Peyer's patch (tissue), 4 donors: ENCODE results near the gene ENTPD8. TPM values are rescaled to one million over a fixed set of nuclear protein-coding genes. Genes with fewer than 3 reads are reported as not detected.

Source experiments
- DNase-seq, 3 donors: peaks; one replicate each; pipeline ENCODE4 v3.0.0-alpha.2; 2017 to 2019
- H3K27ac ChIP-seq, 4 donors: fragments of 200-600 bp; sonication (generic); one replicate each; pipeline ENCODE4 v1.5.1; 2016 to 2019
- H3K27me3 ChIP-seq, 2 donors: fragments of 200-600 bp; sonication (generic); one replicate each; pipeline ENCODE4 v1.5.1; 2019
- H3K36me3 ChIP-seq, 3 donors: fragments of 200-600 bp; sonication (generic); one replicate each; pipeline ENCODE4 v1.5.1; 2016 to 2019
- H3K4me1 ChIP-seq, 4 donors: fragments of 200-600 bp; sonication (generic); one replicate each; pipeline ENCODE4 v1.5.1; 2016 to 2019
- H3K4me3 ChIP-seq, 4 donors: fragments of 200-600 bp; sonication (generic); 1 replicate in 3 of 4; 2 replicates in 1 of 4; pipeline ENCODE4 v1.5.1; 2016 to 2019; ENCODE audit warnings: mild to moderate bottlenecking in 1 of 4
- H3K9me3 ChIP-seq, 4 donors: fragments of 200-600 bp; sonication (generic); one replicate each; pipeline ENCODE4 v1.5.1; 2016 to 2019; ENCODE audit warnings: mild to moderate bottlenecking in 1 of 4
- POLR2A ChIP-seq, 2 donors: fragments of 450-650 bp; IDR thresholded peaks; one replicate each; pipeline ENCODE4 v1.5.1; 2017; ENCODE audit warnings: antibody characterized with exemption in 2 of 2, mild to moderate bottlenecking in 2 of 2, moderate library complexity in 2 of 2
- total RNA-seq, 4 donors: library from RNA; depleted of rRNA; stranded (reverse); fragments of >200 nt; gene quantifications; one replicate each; pipeline ENCODE4 v1.1.0, GENCODE V29; 2016
- TF ChIP-seq, protein P1 (sequence below), 6 experiments: fragments of 450-650 bp in 4 of 6; fragments of 200-600 bp in 2 of 6; sonication (generic) in 1 of 6; IDR thresholded peaks; one replicate each; pipeline ENCODE4 v1.5.1; 2017 to 2019; ENCODE audit warnings: antibody characterized with exemption in 6 of 6, mild to moderate bottlenecking in 3 of 6, moderate library complexity in 1 of 6

Gene ENTPD8
- total RNA-seq, 4 donors from 2014 or later = 26.4 to 143 (median 104) TPM

DNA sequence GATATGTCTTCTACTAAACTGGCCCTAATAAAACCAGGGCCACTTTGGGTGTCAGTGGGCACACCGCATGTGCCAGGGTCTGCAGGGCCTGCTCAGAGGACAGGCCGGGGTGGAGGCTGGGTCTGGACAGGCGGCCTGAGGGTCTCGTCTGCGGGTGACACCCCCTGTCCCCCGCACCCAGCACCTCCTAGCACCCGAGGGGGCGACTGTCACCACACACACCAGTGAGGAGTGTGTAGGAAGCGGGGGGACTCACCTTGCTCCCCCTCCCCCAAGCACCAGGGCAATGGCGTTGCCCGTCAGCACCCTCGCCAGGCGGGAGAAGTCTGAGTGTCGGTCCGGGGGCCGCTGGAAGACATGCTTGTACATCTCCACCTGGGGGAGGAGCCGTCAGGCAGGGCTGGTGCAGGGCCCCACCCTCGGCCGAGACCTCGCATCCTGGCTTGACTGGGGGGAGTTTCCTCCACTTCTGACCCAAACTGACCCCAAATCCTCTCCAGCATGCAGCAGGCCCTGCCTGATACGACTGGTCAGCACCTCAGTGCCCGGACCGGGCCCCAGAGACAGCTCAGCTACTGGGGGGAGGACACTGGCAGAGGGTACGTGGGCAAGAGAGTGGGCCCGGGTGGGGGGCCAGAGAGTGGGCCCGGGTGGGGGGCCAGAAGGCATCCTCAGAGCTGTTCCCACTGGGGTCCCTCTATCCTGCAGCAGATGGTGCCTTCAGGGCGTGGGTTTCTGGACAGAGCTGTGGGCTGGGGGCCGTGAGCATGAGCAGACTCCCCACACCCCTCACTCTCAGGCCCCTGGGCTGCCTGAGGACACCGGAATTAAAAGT is 36.8 kb upstream of the ENTPD8 start:
- Histone ChIP-seq H3K27me3 (no peaks in the 10 kb centered on the region), H3K4me3 (no peak overlapping the region), H3K36me3 (no peaks in the 10 kb centered on the region), H3K27ac (no peak overlapping the region), H3K9me3 (peaks cover 0 to 13% (median 5%) of the 10 kb centered on the region in 4 donors), H3K4me1 (no peaks in the 10 kb centered on the region)
- DNase-seq = no peak
- TF ChIP-seq POLR2A (IDR thresholded peaks at IDR 0.05) = no peak
- TF ChIP-seq, protein P1, sequence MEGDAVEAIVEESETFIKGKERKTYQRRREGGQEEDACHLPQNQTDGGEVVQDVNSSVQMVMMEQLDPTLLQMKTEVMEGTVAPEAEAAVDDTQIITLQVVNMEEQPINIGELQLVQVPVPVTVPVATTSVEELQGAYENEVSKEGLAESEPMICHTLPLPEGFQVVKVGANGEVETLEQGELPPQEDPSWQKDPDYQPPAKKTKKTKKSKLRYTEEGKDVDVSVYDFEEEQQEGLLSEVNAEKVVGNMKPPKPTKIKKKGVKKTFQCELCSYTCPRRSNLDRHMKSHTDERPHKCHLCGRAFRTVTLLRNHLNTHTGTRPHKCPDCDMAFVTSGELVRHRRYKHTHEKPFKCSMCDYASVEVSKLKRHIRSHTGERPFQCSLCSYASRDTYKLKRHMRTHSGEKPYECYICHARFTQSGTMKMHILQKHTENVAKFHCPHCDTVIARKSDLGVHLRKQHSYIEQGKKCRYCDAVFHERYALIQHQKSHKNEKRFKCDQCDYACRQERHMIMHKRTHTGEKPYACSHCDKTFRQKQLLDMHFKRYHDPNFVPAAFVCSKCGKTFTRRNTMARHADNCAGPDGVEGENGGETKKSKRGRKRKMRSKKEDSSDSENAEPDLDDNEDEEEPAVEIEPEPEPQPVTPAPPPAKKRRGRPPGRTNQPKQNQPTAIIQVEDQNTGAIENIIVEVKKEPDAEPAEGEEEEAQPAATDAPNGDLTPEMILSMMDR (IDR thresholded peaks at IDR 0.05) = no peak

DNA sequence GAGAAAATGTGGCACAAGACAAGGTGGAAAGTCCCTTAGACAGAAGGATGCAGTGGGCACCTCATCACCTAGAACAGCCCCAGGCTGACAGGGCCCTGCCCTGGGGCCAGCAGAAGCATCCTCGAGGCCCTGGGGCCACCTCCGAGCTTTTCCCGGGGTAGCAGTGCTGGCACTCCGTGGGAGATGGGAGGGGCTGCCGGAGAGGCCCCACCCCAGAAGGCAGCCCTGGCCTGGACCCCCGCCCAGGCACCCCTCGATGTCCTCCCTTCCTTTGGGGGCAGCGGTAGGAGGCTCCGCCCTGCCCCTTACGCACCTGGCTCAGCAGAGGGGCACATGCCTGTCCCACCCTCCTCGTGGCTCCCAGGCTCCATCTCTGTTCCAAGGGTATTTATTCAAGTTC is 35.7 kb upstream of the ENTPD8 start:
- Histone ChIP-seq H3K4me3 (no peak overlapping the region), H3K27ac (no peak overlapping the region), H3K4me1 (no peaks in the 10 kb centered on the region), H3K36me3 (no peaks in the 10 kb centered on the region), H3K27me3 (no peaks in the 10 kb centered on the region), H3K9me3 (peaks cover 0 to 13% (median 5%) of the 10 kb centered on the region in 4 donors)
- TF ChIP-seq, protein P1 (IDR thresholded peaks at IDR 0.05) = no peak
- no peak for TF ChIP-seq POLR2A (IDR thresholded peaks at IDR 0.05)
- no peak for DNase-seq

DNA sequence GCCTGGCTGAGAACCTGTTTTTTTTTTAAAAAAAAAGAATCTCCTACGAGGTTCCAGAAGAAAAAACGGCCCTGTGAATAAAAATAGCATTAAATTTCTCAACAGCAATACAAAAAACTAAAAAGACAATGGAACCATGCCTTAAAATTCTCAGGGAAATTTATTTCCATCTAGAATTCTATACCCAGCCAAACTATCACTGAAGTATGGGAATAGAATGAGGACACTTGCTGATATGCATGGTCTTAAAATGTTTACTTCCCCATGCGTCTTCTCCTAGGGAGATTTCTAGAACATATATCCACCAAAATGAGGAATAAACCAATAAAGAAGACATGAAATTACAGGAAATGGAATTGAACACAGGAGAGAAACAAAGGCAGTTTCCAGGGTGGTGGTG is 34.5 kb upstream of the ENTPD8 start:
- no peaks in the 10 kb centered on the region for H3K36me3 ChIP-seq
- no peak for DNase-seq

DNA sequence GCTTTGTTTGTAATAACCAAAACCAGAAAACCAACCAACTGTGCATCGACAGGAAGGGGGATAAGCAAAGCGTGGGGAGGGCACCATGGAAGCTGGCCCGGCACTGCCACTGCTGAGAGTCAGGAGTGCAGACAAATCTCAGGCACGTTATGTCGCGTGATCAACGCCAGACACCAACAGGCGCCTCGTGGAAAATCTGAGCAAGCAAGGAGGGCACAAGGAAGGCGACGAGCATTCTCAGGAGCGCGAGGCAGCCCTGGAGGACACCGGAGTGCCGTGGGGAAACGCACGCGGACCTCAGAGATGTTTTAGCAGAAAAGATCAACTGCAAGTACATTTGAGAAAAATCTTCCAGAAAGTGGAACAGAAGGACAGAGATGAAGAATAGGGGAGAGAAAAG is 33.1 kb upstream of the ENTPD8 start:
- TF ChIP-seq, protein P1 (IDR thresholded peaks at IDR 0.05) = no peak
- TF ChIP-seq POLR2A (IDR thresholded peaks at IDR 0.05) = no peak
- H3K27ac ChIP-seq = no peak overlapping the region
- no peaks in the 10 kb centered on the region for H3K27me3 ChIP-seq
- no peak overlapping the region for H3K4me3 ChIP-seq
- DNase-seq = no peak
- peaks cover 0 to 13% (median 5%) of the 10 kb centered on the region in 4 donors for H3K9me3 ChIP-seq
- H3K36me3 ChIP-seq = no peaks in the 10 kb centered on the region
- no peaks in the 10 kb centered on the region for H3K4me1 ChIP-seq

More for the DNA sequence above, 34.5 kb upstream of the ENTPD8 start:
- Histone ChIP-seq H3K9me3 (peaks cover 0 to 13% (median 5%) of the 10 kb centered on the region in 4 donors), H3K27me3 (no peaks in the 10 kb centered on the region), H3K27ac (no peak overlapping the region), H3K4me1 (no peaks in the 10 kb centered on the region), H3K4me3 (no peak overlapping the region)
- no peak for TF ChIP-seq POLR2A (IDR thresholded peaks at IDR 0.05)
- TF ChIP-seq, protein P1 (IDR thresholded peaks at IDR 0.05) = no peak

DNA sequence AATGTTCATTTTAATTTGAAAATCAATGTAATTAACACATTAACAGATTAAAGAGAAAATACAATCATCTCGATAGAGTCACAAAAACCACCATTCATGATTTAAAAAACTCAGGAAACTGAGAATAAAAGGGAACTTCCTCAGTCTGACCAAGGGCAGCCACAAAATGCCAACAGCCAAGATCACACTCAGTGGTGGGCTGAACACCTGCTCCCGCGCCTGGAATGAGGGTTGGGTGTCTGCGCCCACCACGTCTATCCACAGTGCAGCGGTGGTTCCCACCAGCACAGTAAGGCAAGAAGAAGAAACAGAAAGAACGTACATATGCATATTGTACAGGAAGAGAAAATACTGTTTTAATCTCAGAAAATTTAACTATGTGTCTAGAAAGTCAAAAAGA is 29.6 kb upstream of the ENTPD8 start:
- H3K9me3 ChIP-seq = peaks cover 0 to 8% (median 3%) of the 10 kb centered on the region in 4 donors
- no peaks in the 10 kb centered on the region for H3K36me3 ChIP-seq
- no peak for DNase-seq
- no peaks in the 10 kb centered on the region for H3K27me3 ChIP-seq
- TF ChIP-seq, protein P1 (IDR thresholded peaks at IDR 0.05) = no peak
- no peak for TF ChIP-seq POLR2A (IDR thresholded peaks at IDR 0.05)
- H3K4me3 ChIP-seq = no peak overlapping the region
- no peak overlapping the region for H3K27ac ChIP-seq
- no peaks in the 10 kb centered on the region for H3K4me1 ChIP-seq
